ENCODE results near the gene ZC3H12D.
"Not testable (repeated sequence)": the region's sequence is repeated elsewhere in the genome, so short reads cannot be mapped to it uniquely, and the experiment has no call there.

- not testable (repeated sequence) for TF ChIP-seq CTCF (IDR thresholded peaks at IDR 0.05 in 2 of 3, conservative IDR thresholded peaks at IDR 0.05 in 1 of 3; ENCODE audit: insufficient read depth in 2 of 3, low read depth in 1 of 3, low read length in 3 of 3); FOXK2 (conservative IDR thresholded peaks at IDR 0.05 in 1 of 2, IDR thresholded peaks at IDR 0.05 in 1 of 2; ENCODE audit: low read depth in 2 of 2); MYC (IDR thresholded peaks at IDR 0.05; ENCODE audit: low read depth, low read length); MYC (CRISPR knock-in tag; IDR thresholded peaks at IDR 0.05; ENCODE audit: borderline replicate concordance, low read depth); TAF1 (IDR thresholded peaks at IDR 0.05; ENCODE audit: control insufficient read depth, extremely low read depth, insufficient read depth, low read length, severe bottlenecking); SIN3A (IDR thresholded peaks at IDR 0.05; ENCODE audit: borderline replicate concordance in 2 of 2, control insufficient read depth in 1 of 2, low read depth in 2 of 2, low read length in 2 of 2); SREBF2 (CRISPR knock-in tag; IDR thresholded peaks at IDR 0.05); POLR2A (conservative IDR thresholded peaks at IDR 0.05)
Measured at GRCh38 chr6:149444360-149445094, 40.3 kb downstream of the ZC3H12D start.

All from K562 (cell line).